DND-41 (cell line): ENCODE measurements around the gene STXBP5.

Experiments
- CTCF ChIP-seq: IDR thresholded peaks from 2 replicates; pipeline ENCODE4 v1.5.1; 2012; ENCODE audit warnings: borderline replicate concordance, low read length, moderate library complexity, mild to moderate bottlenecking; ENCODE audit not compliant: poor library complexity, severe bottlenecking; ENCODE audit errors: extremely low read depth
- EZH2 ChIP-seq: IDR thresholded peaks from 3 replicates; pipeline ENCODE4 v1.6.1; 2012; ENCODE audit warnings: borderline replicate concordance, low read depth, mild to moderate bottlenecking, moderate library complexity, low read length, inconsistent platforms; ENCODE audit not compliant: severe bottlenecking

- TF ChIP-seq CTCF (no peak), EZH2 (no peak)
Observed at GRCh38 chr6:147274776-147275175, 70.6 kb downstream of the STXBP5 start.
